ENCODE results near the gene LAMB3.

The LAMB3 gene

GRCh38 chr1:209692745-209693504 lies 40.7 kb upstream of the LAMB3 start (continued):
- TF ChIP-seq INSM2 (tag by site-specific recombination; IDR thresholded peaks at IDR 0.05) (no peak), ZNF473 (tag by site-specific recombination; IDR thresholded peaks at IDR 0.05) (no peak), ZNF10 (tag by site-specific recombination; IDR thresholded peaks at IDR 0.05) (no peak), HOXD13 (CRISPR knock-in tag; IDR thresholded peaks at IDR 0.05; ENCODE audit: borderline replicate concordance) (no peak), CTCF (tag by site-specific recombination; IDR thresholded peaks at IDR 0.05) (peak; percentile 55; the same call in 1 of the 2 replicates), HOXA7 (CRISPR knock-in tag; IDR thresholded peaks at IDR 0.05; ENCODE audit: borderline replicate concordance) (no peak), ZBTB17 (tag by site-specific recombination; IDR thresholded peaks at IDR 0.05) (0 out of 2 replicates have a peak, but pooled peaks have one; percentile 13), OSR2 (tag by site-specific recombination; IDR thresholded peaks at IDR 0.05) (no peak), ZBTB20 (tag by site-specific recombination; IDR thresholded peaks at IDR 0.05) (peak; percentile 57), ZNF202 (tag by site-specific recombination; IDR thresholded peaks at IDR 0.05; ENCODE audit: borderline replicate concordance) (no peak), ZNF664 (tag by site-specific recombination; IDR thresholded peaks at IDR 0.05) (no peak), ZNF366 (tag by site-specific recombination; conservative IDR thresholded peaks at IDR 0.05) (peak; percentile 52), KLF9 (tag by site-specific recombination; IDR thresholded peaks at IDR 0.05; ENCODE audit: low read depth) (no peak), ZNF585B (tag by site-specific recombination; IDR thresholded peaks at IDR 0.05) (no peak), SP2 (tag by site-specific recombination; IDR thresholded peaks at IDR 0.05) (no peak), ZNF341 (tag by site-specific recombination; IDR thresholded peaks at IDR 0.05; ENCODE audit: low read depth) (no peak), ZNF624 (tag by site-specific recombination; IDR thresholded peaks at IDR 0.05) (no peak), WT1 (tag by site-specific recombination; IDR thresholded peaks at IDR 0.05) (no peak), YY2 (tag by site-specific recombination; IDR thresholded peaks at IDR 0.05) (no peak), ZNF530 (tag by site-specific recombination; IDR thresholded peaks at IDR 0.05; ENCODE audit: low read depth) (no peak), ZNF175 (tag by site-specific recombination; IDR thresholded peaks at IDR 0.05) (no peak), BCL6B (tag by site-specific recombination; IDR thresholded peaks at IDR 0.05) (no peak), PRDM4 (tag by site-specific recombination; IDR thresholded peaks at IDR 0.05) (no peak), ZNF404 (tag by site-specific recombination; IDR thresholded peaks at IDR 0.05) (no peak), ZNF2 (tag by site-specific recombination; IDR thresholded peaks at IDR 0.05) (0 out of 2 replicates have a peak, but pooled peaks have one; percentile 39), ZNF488 (tag by site-specific recombination; IDR thresholded peaks at IDR 0.05) (no peak), ZNF529 (tag by site-specific recombination; IDR thresholded peaks at IDR 0.05; ENCODE audit: insufficient replicate concordance) (no peak), KLF7 (tag by site-specific recombination; IDR thresholded peaks at IDR 0.05; ENCODE audit: borderline replicate concordance) (no peak), ZNF211 (tag by site-specific recombination; IDR thresholded peaks at IDR 0.05; ENCODE audit: low read depth) (no peak), SETDB1 (IDR thresholded peaks at IDR 0.05; ENCODE audit: insufficient read length, low read length) (no peak), ZBTB26 (tag by site-specific recombination; optimal IDR thresholded peaks at IDR 0.05) (no peak), ZNF514 (tag by site-specific recombination; IDR thresholded peaks at IDR 0.05) (no peak)

Data from HEK293 (cell line).